Hypothalamus (tissue), 51 donors: ENCODE results near the gene UNC13C.

Source experiments
- DNase-seq, 51 donors: peaks; one replicate each; lab custom pipeline; 2025; lab: John Stamatoyannopoulos, UW

The UNC13C gene

GRCh38 chr15:54101664-54102270 is 123.5 kb downstream of the UNC13C start:
- no peak for DNase-seq

GRCh38 chr15:54102704-54103103 is 124.5 kb downstream of the UNC13C start:
- no peak for DNase-seq

GRCh38 chr15:54109014-54109413 is 130.8 kb downstream of the UNC13C start:
- DNase-seq = no peak

- no peak for DNase-seq
These were observed 140.8 kb downstream of the UNC13C start for GRCh38 chr15:54119051-54119450.

GRCh38 chr15:54120949-54121463 is 142.8 kb downstream of the UNC13C start:
- no peak for DNase-seq

GRCh38 chr15:54127574-54127973 is 149.3 kb downstream of the UNC13C start:
- DNase-seq = no peak

GRCh38 chr15:54131410-54131809 is 153.2 kb downstream of the UNC13C start:
- no peak for DNase-seq

- no peak for DNase-seq
These were observed 170.9 kb downstream of the UNC13C start for GRCh38 chr15:54149115-54149531.

GRCh38 chr15:54150255-54150654 is 172.0 kb downstream of the UNC13C start:
- peak in 1 of 51 donors; percentile 29 for DNase-seq

GRCh38 chr15:54159012-54159411 is 180.8 kb downstream of the UNC13C start:
- DNase-seq = no peak

GRCh38 chr15:54187325-54187724 is 209.1 kb downstream of the UNC13C start:
- no peak for DNase-seq

- no peak for DNase-seq
These were observed 219.8 kb downstream of the UNC13C start for GRCh38 chr15:54197995-54198394.

GRCh38 chr15:54206586-54207321 is 228.5 kb downstream of the UNC13C start:
- no peak for DNase-seq

- DNase-seq = no peak
These were observed 230.5 kb downstream of the UNC13C start for GRCh38 chr15:54208786-54209185.

GRCh38 chr15:54212635-54213034 is 234.4 kb downstream of the UNC13C start:
- no peak for DNase-seq

- DNase-seq = no peak
These were observed 248.2 kb downstream of the UNC13C start for GRCh38 chr15:54226455-54226854.

- DNase-seq = no peak
These were observed 249.3 kb downstream of the UNC13C start for GRCh38 chr15:54227569-54227968.

GRCh38 chr15:54250326-54250725 is 272.1 kb downstream of the UNC13C start:
- no peak for DNase-seq

- no peak for DNase-seq
These were observed 277.9 kb downstream of the UNC13C start for GRCh38 chr15:54256190-54256589.

GRCh38 chr15:54273928-54274327 is 295.7 kb downstream of the UNC13C start:
- DNase-seq = no peak

- DNase-seq = no peak
These were observed 299.6 kb downstream of the UNC13C start for GRCh38 chr15:54277834-54278233.

GRCh38 chr15:54280726-54281125 is 302.5 kb downstream of the UNC13C start:
- DNase-seq = no peak
